SHP77 treated with DMSO at 0.1 percent for 48 hours (cell line): Measurements from ENCODE around the gene DPH5.

Source experiments
- DNase-seq: peaks from one replicate; lab custom pipeline; 2025; lab: John Stamatoyannopoulos, UW

DPH5 gene

GRCh38 chr1:101030881-101031280, 5.3 kb upstream of the DPH5 start:
- DNase-seq, result no peak

DNA sequence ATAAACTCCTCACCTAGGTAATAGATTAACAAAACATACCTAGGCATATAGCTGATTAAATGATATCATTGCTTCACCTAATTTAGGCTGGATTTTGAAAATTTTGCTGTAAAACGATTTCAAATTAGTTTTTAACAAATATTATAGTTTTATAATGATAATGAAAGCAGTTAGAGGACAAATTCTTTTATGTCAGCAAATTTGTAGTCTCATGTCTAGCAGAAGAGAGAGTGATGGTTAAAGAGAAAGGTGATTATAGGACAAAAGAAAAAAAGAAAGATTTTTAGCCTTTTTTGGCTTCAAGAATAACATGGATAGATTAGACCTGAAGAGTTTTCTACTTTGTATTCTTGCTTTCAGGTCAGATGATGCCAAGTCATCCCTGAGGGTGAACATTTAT, 3.6 kb upstream of the DPH5 start:
- DNase-seq, result no peak

DNA sequence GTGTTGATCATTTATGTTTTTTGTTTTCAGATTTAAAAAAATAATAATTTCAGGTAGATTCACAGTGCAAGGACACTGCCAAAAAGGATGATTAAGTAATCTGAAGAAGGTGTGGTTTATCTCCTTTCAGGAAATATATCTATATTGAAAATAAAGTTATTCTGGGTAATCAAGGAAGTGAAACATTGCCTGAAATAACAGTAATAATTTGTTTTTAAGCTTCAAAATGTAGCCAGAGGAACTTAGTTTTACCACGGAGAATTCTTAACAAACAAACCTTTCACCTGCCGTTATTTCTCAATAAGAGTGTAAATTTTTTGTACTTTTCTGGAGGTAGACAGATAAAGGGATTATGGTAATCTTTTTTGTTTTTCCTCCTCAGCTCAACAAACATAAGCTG, 2.9 kb upstream of the DPH5 start:
- no peak for DNase-seq

DNA sequence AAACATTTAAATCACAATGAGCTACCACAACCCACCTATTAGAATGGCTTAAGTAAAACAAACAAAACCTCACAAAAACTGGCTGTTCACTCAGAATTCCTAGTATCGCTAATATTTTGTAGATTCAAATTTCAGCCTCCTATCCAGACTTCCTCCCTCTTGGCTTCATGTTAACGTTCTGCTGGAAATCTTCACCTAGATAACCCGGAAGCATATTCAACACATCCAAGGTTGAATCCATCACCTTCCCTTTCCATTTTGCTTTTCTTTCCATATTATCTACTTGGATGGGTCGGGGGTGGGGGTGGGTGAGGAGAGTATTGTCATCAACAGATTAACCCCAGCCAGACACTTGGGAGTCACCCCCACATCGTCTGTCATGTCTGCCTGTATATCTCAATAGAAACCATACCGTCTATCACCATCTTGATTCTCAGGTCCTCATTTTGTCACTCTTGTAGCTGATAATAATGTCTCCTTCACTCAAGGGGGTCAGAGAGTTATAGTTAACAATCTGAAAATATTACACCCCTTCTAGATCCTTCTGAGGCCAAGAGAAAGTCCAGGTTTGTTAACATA, 1.7 kb upstream of the DPH5 start:
- DNase-seq, result no peak

DNA sequence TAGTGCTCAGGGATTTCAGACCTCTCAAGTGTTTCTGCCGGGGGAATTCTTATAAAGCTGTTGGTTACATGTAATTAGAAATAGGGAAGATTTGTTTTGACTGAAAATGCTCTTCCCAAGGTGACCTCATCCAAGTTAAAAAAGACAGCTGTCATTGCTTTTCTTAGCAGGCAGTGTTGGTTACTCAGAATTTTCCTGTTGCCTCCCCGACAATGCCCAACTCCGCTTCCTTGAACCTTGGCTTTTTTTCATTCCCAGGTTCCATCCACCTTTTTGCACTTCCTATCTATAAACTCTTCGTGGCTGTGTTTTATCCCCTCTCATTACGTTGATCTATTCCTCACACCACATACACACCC, 825 bp upstream of the DPH5 start:
- DNase-seq, result no peak

- DNase-seq, result no peak
Observed at GRCh38 chr1:101025283-101025656, 314 bp downstream of the DPH5 start.

DNA sequence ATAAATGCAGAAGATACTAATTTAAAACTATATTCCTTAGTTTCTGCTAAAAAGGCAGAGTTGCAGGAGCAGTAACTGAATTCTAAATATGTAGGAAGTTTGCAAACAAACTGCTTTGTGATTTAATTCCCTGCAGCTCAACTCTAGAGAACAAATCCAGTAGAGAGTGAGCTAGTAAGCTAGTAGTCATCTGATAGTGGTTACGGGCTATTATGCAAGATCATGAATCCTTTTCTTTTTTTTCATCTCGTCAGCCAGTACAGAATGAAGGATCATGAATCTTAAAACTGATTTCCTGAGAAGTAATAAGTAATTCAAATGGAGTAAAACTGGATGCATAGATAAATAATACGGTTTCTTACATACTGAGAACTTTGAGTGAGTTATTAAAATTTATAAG, 3.3 kb downstream of the DPH5 start:
- peak; percentile 5 for DNase-seq

- DNase-seq, result no peak
Observed at GRCh38 chr1:101017448-101017847, 8.1 kb downstream of the DPH5 start.

DNA sequence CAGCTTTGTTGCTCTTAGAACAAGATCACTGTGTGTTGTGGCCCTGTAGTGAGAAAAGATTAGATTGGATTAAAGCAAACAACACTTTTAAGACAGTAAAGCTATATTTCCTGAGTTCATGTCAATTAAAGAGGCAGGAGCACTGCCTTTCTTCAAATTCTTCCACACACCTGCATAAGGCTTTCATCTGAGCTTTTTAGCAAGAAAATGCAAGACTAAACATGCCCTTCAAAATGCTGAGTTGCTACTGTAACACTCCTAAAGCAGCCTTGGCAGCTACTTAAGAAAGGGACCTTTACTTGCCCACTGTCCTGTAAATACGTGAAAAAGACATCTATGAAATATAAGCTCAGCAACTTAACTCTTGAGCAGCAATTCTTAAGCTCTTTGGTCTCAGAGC, 11.8 kb downstream of the DPH5 start:
- DNase-seq, result no peak

DNA sequence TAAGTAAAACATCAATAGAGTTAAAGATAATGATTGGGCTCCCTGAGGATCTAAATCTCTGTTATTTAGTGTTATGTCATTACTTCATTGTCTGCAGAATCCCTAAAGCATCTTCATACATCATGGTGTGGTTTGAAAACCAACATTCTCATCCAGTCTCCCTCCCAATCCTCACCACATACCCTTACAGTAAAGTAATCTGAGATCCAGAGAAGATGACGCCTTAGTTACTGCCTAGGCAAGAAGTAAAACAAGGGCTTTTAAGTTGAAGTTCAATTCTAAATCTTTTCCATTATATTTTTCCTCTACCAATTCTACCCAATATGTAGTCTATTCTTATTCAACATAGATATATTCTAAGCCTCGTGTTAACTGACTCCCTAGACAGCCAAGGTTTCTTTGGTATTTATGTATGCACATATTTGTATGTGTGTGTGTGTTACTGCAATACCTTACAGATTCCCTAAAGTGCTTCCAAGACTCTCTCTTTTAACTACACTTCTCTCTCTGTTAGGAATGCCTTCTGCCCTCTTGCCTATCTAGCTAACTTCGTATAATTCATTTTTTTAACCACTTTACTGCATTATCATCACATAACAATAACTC, 17.3 kb downstream of the DPH5 start:
- DNase-seq, result no peak

DNA sequence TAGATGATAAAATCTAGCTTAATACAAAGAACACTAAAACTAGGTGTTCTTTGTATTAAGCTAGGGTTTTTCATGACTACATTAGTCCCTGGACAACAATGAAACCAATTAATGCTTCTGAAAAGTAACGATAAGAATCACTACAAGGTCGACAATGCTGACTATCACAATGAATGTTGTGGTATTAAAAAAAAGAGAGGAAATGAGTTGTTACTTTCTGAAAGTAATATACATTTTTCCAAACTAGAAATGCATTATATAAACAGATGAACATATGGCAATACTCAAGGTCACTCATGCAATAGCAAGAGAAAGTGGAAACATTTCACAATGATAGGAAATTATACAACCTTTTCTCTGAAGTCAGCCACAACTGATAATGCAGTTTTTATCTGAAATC, 19.0 kb downstream of the DPH5 start:
- no peak for DNase-seq

GRCh38 chr1:101005871-101006270, 19.7 kb downstream of the DPH5 start:
- DNase-seq, result no peak

GRCh38 chr1:101005183-101005582, 20.4 kb downstream of the DPH5 start:
- DNase-seq, result no peak

DNA sequence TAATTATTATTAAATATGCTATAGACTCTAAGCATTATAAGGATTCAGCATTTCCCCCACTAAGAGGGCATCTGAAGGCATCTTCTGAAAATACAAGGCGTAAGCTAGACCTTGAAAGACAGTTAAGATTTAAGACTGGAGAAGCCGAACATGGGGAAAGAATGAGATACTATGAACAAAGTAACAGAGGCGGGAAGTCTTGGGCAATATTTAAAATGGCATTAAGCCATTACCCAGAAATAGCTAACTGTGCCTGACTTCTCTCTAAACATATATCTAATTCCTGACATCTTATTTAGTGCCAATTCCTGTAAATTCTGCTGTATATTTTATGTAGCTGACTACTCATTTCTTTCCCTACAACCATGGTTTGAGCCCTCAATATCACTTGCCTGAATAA, 20.9 kb downstream of the DPH5 start:
- no peak for DNase-seq

DNA sequence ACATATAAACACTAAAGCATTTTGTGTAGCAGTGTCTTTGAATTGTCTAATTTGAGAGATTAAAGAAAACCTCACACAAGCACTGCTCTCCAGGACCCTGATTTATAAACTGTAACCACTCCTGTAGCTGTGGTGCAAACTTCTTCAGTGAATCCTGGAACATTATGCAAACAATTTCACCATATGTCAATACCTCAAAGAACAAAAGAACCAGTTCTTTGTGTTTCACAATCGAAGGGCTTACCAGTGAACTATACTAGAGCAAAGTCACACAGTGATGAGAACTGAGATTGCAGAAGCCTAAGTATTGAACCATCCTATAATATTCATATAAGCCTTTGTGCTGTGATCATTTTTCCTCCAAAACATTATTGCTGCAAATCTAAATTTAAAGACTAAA, 21.5 kb downstream of the DPH5 start:
- no peak for DNase-seq

- no peak for DNase-seq
Observed at GRCh38 chr1:101003012-101003650, 22.5 kb downstream of the DPH5 start.

DNA sequence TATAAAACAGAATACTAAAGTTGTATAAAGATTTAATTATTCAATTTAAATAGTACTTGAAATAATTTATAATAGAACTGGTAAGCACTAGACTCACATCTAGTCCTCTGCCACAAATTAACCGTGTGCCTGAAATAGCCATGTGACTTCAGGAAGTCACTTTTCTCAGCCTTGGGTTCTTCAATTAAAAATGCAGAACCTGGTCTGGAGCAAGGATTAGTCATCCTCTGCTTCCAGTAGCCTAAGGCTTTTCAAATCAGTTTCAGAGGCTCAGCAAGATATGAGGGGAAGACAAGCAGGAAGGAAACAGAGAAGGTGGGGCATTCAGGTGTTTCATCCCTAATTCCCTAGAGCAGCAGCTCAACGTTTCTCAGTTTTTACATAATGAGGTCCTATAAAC, 23.0 kb downstream of the DPH5 start:
- no peak for DNase-seq

- no peak for DNase-seq
Observed at GRCh38 chr1:101000131-101000873, 25.3 kb downstream of the DPH5 start.

GRCh38 chr1:100998426-100998825, 27.2 kb downstream of the DPH5 start:
- DNase-seq, result no peak

DNA sequence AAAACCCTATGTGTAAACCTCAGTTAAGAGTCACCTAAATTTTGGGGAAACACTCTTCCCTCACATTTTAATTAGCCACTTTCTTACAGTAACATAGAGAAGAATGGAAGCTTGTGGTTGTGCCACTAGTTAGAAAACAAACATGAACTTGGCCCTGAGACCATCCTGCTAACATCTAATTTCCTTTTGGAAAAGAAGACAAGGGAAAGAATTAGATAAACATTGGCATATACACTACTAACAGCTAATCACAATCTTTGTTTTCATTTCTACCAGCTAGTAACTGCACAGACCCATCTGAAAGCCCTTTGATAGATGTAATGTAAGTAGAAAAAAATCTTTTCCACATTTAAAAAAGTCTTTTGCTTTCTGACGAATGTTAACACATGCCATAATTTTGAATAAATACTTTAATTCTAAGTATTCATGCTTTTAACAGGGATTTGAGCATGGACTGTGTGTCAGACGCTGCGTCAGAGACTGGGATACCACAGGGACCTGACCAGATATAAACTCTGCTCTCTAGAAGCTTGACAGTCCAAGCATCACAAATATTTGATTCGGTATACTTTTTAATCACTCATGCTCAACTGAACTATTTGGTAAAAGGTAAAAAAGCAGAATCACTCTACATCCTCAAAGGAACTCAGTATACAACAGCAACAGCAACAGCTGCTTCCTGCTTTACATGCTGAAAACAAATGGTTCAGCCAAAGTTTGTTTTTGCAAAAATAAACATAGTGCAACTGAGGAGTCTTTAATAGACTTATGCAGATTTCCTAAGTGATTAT, 30.2 kb downstream of the DPH5 start:
- no peak for DNase-seq

DNA sequence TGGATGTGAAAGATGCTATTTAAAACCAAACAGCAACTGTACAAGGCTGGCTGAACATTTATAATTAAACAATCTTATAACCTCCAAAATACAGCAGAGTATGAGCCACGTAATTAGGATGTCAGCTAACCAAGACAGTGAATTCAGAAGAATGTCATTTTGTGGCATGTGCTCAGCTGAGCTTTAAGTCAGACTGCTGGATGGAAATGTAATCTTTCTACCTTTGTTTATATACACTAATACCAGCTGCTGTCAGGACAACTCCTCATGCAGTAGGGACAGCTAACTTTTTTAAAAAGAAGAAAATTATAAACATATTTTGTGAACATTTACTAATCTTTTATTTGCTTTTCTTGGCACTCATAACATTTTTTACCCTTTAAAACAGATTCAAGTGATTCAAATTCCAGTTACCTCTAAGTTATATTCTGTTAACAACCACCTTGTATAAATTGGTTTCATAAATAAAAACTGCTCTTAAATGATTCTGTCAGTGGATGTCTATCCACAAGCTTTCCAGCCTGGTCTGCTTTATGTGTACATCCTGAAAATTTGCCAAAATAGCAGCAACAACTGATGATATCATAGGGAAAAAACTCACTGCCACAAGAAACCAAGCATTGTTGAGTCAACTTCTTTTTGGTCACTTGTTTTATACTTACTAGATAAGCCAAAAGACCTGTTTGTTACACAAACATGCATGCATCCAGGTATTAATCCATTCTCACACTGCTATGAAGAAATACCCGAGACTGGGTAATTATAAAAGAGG, 36.1 kb downstream of the DPH5 start:
- no peak for DNase-seq

DNA sequence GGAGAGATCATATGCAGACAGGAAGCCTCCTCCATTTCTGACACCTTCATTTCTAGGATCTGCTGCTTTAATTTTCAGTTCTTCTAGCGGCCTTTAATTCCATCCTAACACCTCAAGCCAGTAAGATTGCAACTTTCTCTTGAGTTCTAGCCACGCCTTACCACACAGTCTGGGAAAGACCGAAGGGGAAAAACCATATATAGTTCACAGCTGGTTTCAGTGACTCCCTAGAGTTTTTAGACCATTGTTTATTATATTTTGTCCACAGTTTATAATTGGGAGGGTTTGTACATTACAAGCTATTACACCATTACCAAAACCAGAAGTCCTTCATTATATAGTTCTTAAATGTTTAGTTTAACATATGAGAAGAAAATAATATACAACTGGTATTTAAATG, 37.5 kb downstream of the DPH5 start:
- no peak for DNase-seq
